CD14-positive monocyte (primary cell): ENCODE measurements around the gene TSPYL6. TPM values are rescaled to one million over a fixed set of nuclear protein-coding genes. Genes with fewer than 3 reads are reported as not detected.

Source experiments
- DNase-seq, 3 donors: peaks; one replicate each; pipeline ENCODE4 v3.0.0-alpha.2; 2011 to 2022
- H2AFZ ChIP-seq: 2 replicates; pipeline ENCODE4 v1.6.0; 2012; ENCODE audit warnings: mild to moderate bottlenecking, low read depth, low read length, inconsistent platforms; ENCODE audit not compliant: insufficient read depth, poor library complexity, severe bottlenecking
- H3K27ac ChIP-seq, 2 donors: 1 replicate in 1 of 2; 2 replicates in 1 of 2; pipeline ENCODE4 v1.5.1; 2012 to 2013; ENCODE audit warnings: low read length in 2 of 2, control low read depth in 1 of 2, inconsistent platforms in 1 of 2, low read depth in 1 of 2, mild to moderate bottlenecking in 1 of 2
- H3K27me3 ChIP-seq, 2 donors: one replicate each; pipeline versions ENCODE4 v1.6.0 to v1.6.1; 2011 to 2013; ENCODE audit warnings: low read length in 2 of 2; ENCODE audit not compliant: control insufficient read depth in 2 of 2, insufficient read depth in 2 of 2
- H3K36me3 ChIP-seq, 2 donors: replicated peaks in 1 of 2; 1 replicate in 1 of 2; 2 replicates in 1 of 2; pipeline versions ENCODE4 v1.5.1 to v1.6.1; 2012 to 2013; ENCODE audit warnings: low read length in 2 of 2, control low read depth in 1 of 2, inconsistent platforms in 1 of 2, mild to moderate bottlenecking in 1 of 2; ENCODE audit not compliant: insufficient read depth in 2 of 2, control insufficient read depth in 1 of 2
- H3K4me1 ChIP-seq, 2 donors: 1 replicate in 1 of 2; 2 replicates in 1 of 2; pipeline versions ENCODE4 v1.5.1 to v1.6.1; 2012 to 2013; ENCODE audit warnings: low read length in 2 of 2, control low read depth in 1 of 2, inconsistent platforms in 1 of 2, mild to moderate bottlenecking in 1 of 2, moderate library complexity in 1 of 2; ENCODE audit not compliant: insufficient read depth in 2 of 2, control insufficient read depth in 1 of 2
- H3K4me2 ChIP-seq: replicated peaks from 2 replicates; pipeline ENCODE3; 2012; ENCODE audit warnings: low read length, moderate library complexity, mild to moderate bottlenecking; ENCODE audit not compliant: poor library complexity, severe bottlenecking; ENCODE audit errors: extremely low read depth
- H3K4me3 ChIP-seq, 3 experiments: fragments of 200-600 bp in 1 of 3; sonication (generic) in 1 of 3; replicated peaks in 1 of 3; 1 replicate in 2 of 3; 2 replicates in 1 of 3; pipeline ENCODE4 v1.5.1; 2011 to 2013; ENCODE audit warnings: low read length in 3 of 3, mild to moderate bottlenecking in 3 of 3, control low read depth in 2 of 3, low read depth in 2 of 3, inconsistent platforms in 1 of 3, moderate library complexity in 1 of 3
- H3K79me2 ChIP-seq: 2 replicates; pipeline ENCODE4 v1.6.0; 2012; ENCODE audit warnings: mild to moderate bottlenecking, control low read depth, inconsistent platforms, low read length, moderate library complexity; ENCODE audit not compliant: insufficient read depth
- H3K9ac ChIP-seq: 2 replicates; pipeline ENCODE4 v1.6.0; 2017; ENCODE audit warnings: low read length, mild to moderate bottlenecking; ENCODE audit not compliant: insufficient read depth, poor library complexity, severe bottlenecking
- H3K9me3 ChIP-seq, 2 donors: replicated peaks in 1 of 2; 1 replicate in 1 of 2; 2 replicates in 1 of 2; pipeline versions ENCODE4 v1.5.1 to v1.6.1; 2012 to 2013; ENCODE audit warnings: low read length in 2 of 2, control low read depth in 1 of 2; ENCODE audit not compliant: control insufficient read depth in 1 of 2, insufficient read depth in 1 of 2
- H4K20me1 ChIP-seq: 2 replicates; pipeline ENCODE4 v1.6.0; 2012; ENCODE audit warnings: mild to moderate bottlenecking, low read length, control low read depth, moderate library complexity; ENCODE audit not compliant: insufficient read depth
- H3K27ac Mint-ChIP-seq, 7 donors: one replicate each; pipeline ENCODE4 v1.8.0; 2020; ENCODE audit warnings: mild to moderate bottlenecking in 7 of 7, mixed read lengths in 7 of 7, moderate library complexity in 6 of 7, inconsistent platforms in 2 of 7
- H3K27me3 Mint-ChIP-seq, 3 donors: one replicate each; pipeline ENCODE4 v1.8.0; 2021 to 2022; ENCODE audit warnings: low read depth in 3 of 3, mild to moderate bottlenecking in 3 of 3, mixed read lengths in 3 of 3, moderate library complexity in 3 of 3, inconsistent platforms in 1 of 3
- H3K36me3 Mint-ChIP-seq, 2 donors: one replicate each; pipeline ENCODE4 v1.8.0; 2020; ENCODE audit warnings: mixed read lengths in 2 of 2, inconsistent platforms in 1 of 2, mild to moderate bottlenecking in 1 of 2
- H3K4me1 Mint-ChIP-seq: one replicate; pipeline ENCODE4 v1.8.0; 2020; ENCODE audit warnings: mild to moderate bottlenecking, mixed read lengths
- H3K4me3 Mint-ChIP-seq, 2 donors: one replicate each; pipeline ENCODE4 v1.8.0; 2020; ENCODE audit warnings: mild to moderate bottlenecking in 2 of 2, mixed read lengths in 2 of 2, moderate library complexity in 1 of 2
- H3K9me3 Mint-ChIP-seq, 7 donors: one replicate each; pipeline ENCODE4 v1.8.0; 2020 to 2022; ENCODE audit warnings: mixed read lengths in 7 of 7, mild to moderate bottlenecking in 6 of 7, moderate library complexity in 6 of 7, inconsistent platforms in 2 of 7
- CTCF ChIP-seq: fragments of 200-600 bp; IDR thresholded peaks from one replicate; pipeline ENCODE4 v1.8.0; 2022; ENCODE audit warnings: antibody characterized with exemption, mild to moderate bottlenecking
- intact Hi-C, 2 donors: fragments of 100-400 bp; cut with micrococcal nuclease; formaldehyde crosslinking; loops; one replicate each; pipeline versions ENCODE4 v1.15.0 to v1.15.1; 2023
- polyA plus RNA-seq, 3 donors: library from polyadenylated mRNA; depleted of rRNA in 1 of 3; unstranded in 2 of 3; stranded (reverse) in 1 of 3; fragments of 300-500 nt in 2 of 3; fragments of >200 nt in 1 of 3; fragmentation: Illumina TruSeq in 2 of 3; gene quantifications; 1 replicate in 2 of 3; 2 replicates in 1 of 3; pipeline ENCODE4 v1.2.3, GENCODE V29; 2012 to 2021

TSPYL6 gene
- polyA plus RNA-seq, 3 donors = not detected

- no peaks in the 10 kb centered on the region for H3K27me3 Mint-ChIP-seq
- no peak overlapping the region for H3K4me3 Mint-ChIP-seq
These were observed 1.8 kb downstream of the TSPYL6 start for GRCh38 chr2:54254180-54254579.

DNA sequence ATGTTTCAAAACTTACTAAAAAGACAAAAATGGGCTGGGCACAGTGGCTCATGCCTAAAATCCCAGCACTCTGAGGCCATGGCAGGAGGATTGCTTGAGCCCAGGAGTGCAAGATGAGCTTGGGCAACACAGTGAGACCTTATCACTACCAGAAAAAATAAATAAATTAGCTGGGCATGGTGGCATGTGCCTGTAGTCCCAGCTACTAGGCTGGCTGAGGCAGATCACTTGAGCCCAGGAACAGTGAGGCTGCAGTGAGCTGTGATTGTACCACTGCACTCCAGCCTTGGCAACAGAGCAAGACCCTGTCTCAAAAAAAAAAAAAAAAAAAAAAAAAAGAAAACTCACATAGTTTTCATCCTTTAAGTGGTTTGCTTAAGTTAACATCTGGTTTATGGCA lies 6.4 kb downstream of the TSPYL6 start:
- H2AFZ ChIP-seq = no peak overlapping the region
- no peaks in the 10 kb centered on the region for H3K36me3 ChIP-seq
- H3K27ac ChIP-seq = no peak overlapping the region
- intact Hi-C loops = no loop called here
- H3K4me3 Mint-ChIP-seq = no peak overlapping the region
- no peak for DNase-seq
- H3K79me2 ChIP-seq = no peaks in the 10 kb centered on the region
- H3K9me3 ChIP-seq = peaks cover 0 to 2% of the 10 kb centered on the region in 2 donors
- H4K20me1 ChIP-seq = no peaks in the 10 kb centered on the region
- H3K27ac Mint-ChIP-seq = no peak overlapping the region
- no peak overlapping the region for H3K4me2 ChIP-seq
- peaks cover 0 to 1% (median 0%) of the 10 kb centered on the region in 3 donors for H3K27me3 Mint-ChIP-seq
- H3K27me3 ChIP-seq = no peaks in the 10 kb centered on the region
- no peak overlapping the region for H3K4me3 ChIP-seq
- H3K9me3 Mint-ChIP-seq = peaks cover 0 to 8% (median 2%) of the 10 kb centered on the region in 7 donors
- H3K4me1 Mint-ChIP-seq = no peaks in the 10 kb centered on the region
- H3K9ac ChIP-seq = no peak overlapping the region
- TF ChIP-seq CTCF = no peak
- no peaks in the 10 kb centered on the region for H3K4me1 ChIP-seq
- peaks cover 0 to 3% of the 10 kb centered on the region in 2 donors for H3K36me3 Mint-ChIP-seq

More at GRCh38 chr2:54254180-54254579, 1.8 kb downstream of the TSPYL6 start:
- no peak overlapping the region for H3K9ac ChIP-seq
- peaks cover 9 to 16% (median 12%) of the 10 kb centered on the region in 7 donors for H3K9me3 Mint-ChIP-seq
- no peaks in the 10 kb centered on the region for H4K20me1 ChIP-seq
- H3K4me3 ChIP-seq = no peak overlapping the region
- H2AFZ ChIP-seq = no peak overlapping the region
- no peak for DNase-seq
- H3K27me3 ChIP-seq = no peaks in the 10 kb centered on the region
- intact Hi-C loops = no loop called here
- peaks cover 10 to 20% of the 10 kb centered on the region in 2 donors for H3K9me3 ChIP-seq
- H3K36me3 ChIP-seq = no peaks in the 10 kb centered on the region
- H3K79me2 ChIP-seq = no peaks in the 10 kb centered on the region
- no peak overlapping the region for H3K27ac Mint-ChIP-seq
- peaks cover 0 to 6% of the 10 kb centered on the region in 2 donors for H3K36me3 Mint-ChIP-seq
- H3K4me1 Mint-ChIP-seq = no peaks in the 10 kb centered on the region
- H3K27ac ChIP-seq = no peak overlapping the region
- no peak overlapping the region for H3K4me2 ChIP-seq
- TF ChIP-seq CTCF = no peak
- no peaks in the 10 kb centered on the region for H3K4me1 ChIP-seq
